Transverse colon (tissue), 4 donors: Measurements from ENCODE around the gene FUNDC1. TPM values are rescaled to one million over a fixed set of nuclear protein-coding genes. Genes with fewer than 3 reads are reported as not detected.

Experiments
- DNase-seq: peaks from one replicate; pipeline ENCODE4 v3.0.0-alpha.2; 2019
- H3K27ac ChIP-seq, 4 donors: fragments of 200-600 bp; sonication (generic); 2 replicates each; pipeline ENCODE4 v1.5.1; 2016 to 2018; ENCODE audit warnings: inconsistent platforms in 4 of 4
- H3K27me3 ChIP-seq: fragments of 200-600 bp; sonication (generic); 2 replicates; pipeline ENCODE4 v1.5.1; 2017; ENCODE audit warnings: inconsistent platforms
- H3K36me3 ChIP-seq, 4 donors: fragments of 200-600 bp; sonication (generic); 2 replicates each; pipeline ENCODE4 v1.5.1; 2017 to 2019; ENCODE audit warnings: inconsistent platforms in 4 of 4
- H3K4me1 ChIP-seq, 4 donors: fragments of 200-600 bp; sonication (generic); 2 replicates each; pipeline ENCODE4 v1.5.1; 2017 to 2020; ENCODE audit warnings: inconsistent platforms in 4 of 4
- H3K4me3 ChIP-seq, 4 donors: fragments of 200-600 bp; sonication (generic); 1 replicate in 1 of 4; 2 replicates in 3 of 4; pipeline versions ENCODE4 v1.5.1 to v1.6.1; 2017 to 2019; ENCODE audit warnings: inconsistent platforms in 4 of 4
- H3K9me3 ChIP-seq, 2 donors: fragments of 200-600 bp; sonication (generic); 2 replicates each; pipeline ENCODE4 v1.5.1; 2017 to 2019; ENCODE audit warnings: inconsistent platforms in 2 of 2
- CTCF ChIP-seq, 5 experiments: fragments of 200-600 bp in 3 of 5; fragments of 450-650 bp in 2 of 5; sonication (generic) in 3 of 5; IDR thresholded peaks; 1 replicate in 2 of 5; 2 replicates in 3 of 5; pipeline ENCODE4 v1.5.1; 2016 to 2017; ENCODE audit warnings: antibody characterized with exemption in 5 of 5, inconsistent platforms in 3 of 5, mild to moderate bottlenecking in 2 of 5, moderate library complexity in 1 of 5
- EP300 ChIP-seq: sonication (generic); formaldehyde crosslinking; IDR thresholded peaks from one replicate; pipeline ENCODE4 v1.6.1; 2017; ENCODE audit warnings: antibody characterized with exemption, low read depth
- POLR2A ChIP-seq: fragments of 450-650 bp; IDR thresholded peaks from one replicate; pipeline ENCODE4 v1.6.1; 2016; ENCODE audit warnings: antibody characterized with exemption, mild to moderate bottlenecking, moderate library complexity
- POLR2AphosphoS5 ChIP-seq, 3 donors: sonication (generic); formaldehyde crosslinking; IDR thresholded peaks; one replicate each; pipeline ENCODE4 v1.6.1; 2016; ENCODE audit warnings: antibody characterized with exemption in 3 of 3
- WGBS, 2 donors: methylation state at CpG; one replicate each; pipeline ENCODE4 v1.1.5; 2018; ENCODE audit warnings: low coverage in 1 of 2; 5-methylcytosine and 5-hydroxymethylcytosine counted together
- in situ Hi-C, 4 donors: fragments of 200-750 bp; cut with MboI; loops; one replicate each; pipeline versions ENCODE4 v1.15.0 to v1.15.1; 2017; ENCODE audit warnings: low sequenced_read_pairs in 3 of 4, low pct_ligation_motif_present in 1 of 4, low pct_unique_long_range_greater_than_20kb in 1 of 4
- intact Hi-C: fragments of 100-400 bp; cut with DNase I; formaldehyde crosslinking; loops from one replicate; pipeline ENCODE4 v1.15.1; 2023; ENCODE audit warnings: low total_unique reads
- total RNA-seq, 4 donors: library from RNA; depleted of rRNA; stranded (reverse); fragments of >200 nt; gene quantifications; one replicate each; pipeline ENCODE4 v1.1.0, GENCODE V29; 2016

FUNDC1 gene
- total RNA-seq, 4 donors from 2014 or later = 1.00 to 9.1 (median 5.3) TPM

- intact Hi-C loops (no loop called here), in situ Hi-C loops (no loop called here)
- no peaks in the 10 kb centered on the region for H3K36me3 ChIP-seq
- H3K9me3 ChIP-seq = no peaks in the 10 kb centered on the region
- TF ChIP-seq POLR2AphosphoS5 (IDR thresholded peaks at IDR 0.05) (no peak), CTCF (IDR thresholded peaks at IDR 0.05) (no peak), EP300 (no peak), POLR2A (no peak)
- H3K4me1 ChIP-seq = no peaks in the 10 kb centered on the region
- H3K4me3 ChIP-seq = no peak overlapping the region
- no peak for DNase-seq
- WGBS, 2 donors = 71 to 87% methylated on average over 3 to 4 of the region's 4 CpGs
- no peaks in the 10 kb centered on the region for H3K27me3 ChIP-seq
- no peak overlapping the region for H3K27ac ChIP-seq
Measured at GRCh38 chrX:44494357-44494756, 48.3 kb downstream of the FUNDC1 start.

- TF ChIP-seq EP300 = no peak
- TF ChIP-seq POLR2AphosphoS5 (IDR thresholded peaks at IDR 0.05) = no peak
- no peak for TF ChIP-seq POLR2A
- TF ChIP-seq CTCF (IDR thresholded peaks at IDR 0.05) = no peak
Measured at GRCh38 chrX:44489515-44489914, 53.1 kb downstream of the FUNDC1 start.

GRCh38 chrX:44484607-44485146, 58.0 kb downstream of the FUNDC1 start:
- in situ Hi-C loops (no loop called here), intact Hi-C loops (no loop called here)
- Histone ChIP-seq H3K4me1 (no peaks in the 10 kb centered on the region), H3K27me3 (no peaks in the 10 kb centered on the region), H3K27ac (no peak overlapping the region), H3K4me3 (no peak overlapping the region), H3K36me3 (no peaks in the 10 kb centered on the region), H3K9me3 (no peaks in the 10 kb centered on the region)
- no peak for TF ChIP-seq CTCF (IDR thresholded peaks at IDR 0.05)
- no peak for TF ChIP-seq POLR2AphosphoS5 (IDR thresholded peaks at IDR 0.05)
- TF ChIP-seq POLR2A = no peak
- no peak for TF ChIP-seq EP300
- DNase-seq = no peak
- 86% methylated on average over 4 of the region's 4 CpGs; no CpG with 5 or more reads in 1 of the 2 donors for WGBS, 2 donors

More at GRCh38 chrX:44489515-44489914, 53.1 kb downstream of the FUNDC1 start:
- no peak overlapping the region for H3K27ac ChIP-seq
- H3K27me3 ChIP-seq = no peaks in the 10 kb centered on the region
- H3K4me1 ChIP-seq = no peaks in the 10 kb centered on the region
- H3K4me3 ChIP-seq = no peak overlapping the region
- H3K9me3 ChIP-seq = no peaks in the 10 kb centered on the region
- WGBS, 2 donors = 73 to 83% methylated on average over 3 to 4 of the region's 4 CpGs
- in situ Hi-C loops (no loop called here), intact Hi-C loops (no loop called here)
- no peak for DNase-seq
- H3K36me3 ChIP-seq = no peaks in the 10 kb centered on the region

GRCh38 chrX:44483965-44484606, 58.6 kb downstream of the FUNDC1 start:
- H3K36me3 ChIP-seq = no peaks in the 10 kb centered on the region
- in situ Hi-C loops = no loop called here
- 82 to 100% methylated on average over 3 to 8 of the region's 8 CpGs for WGBS, 2 donors
- TF ChIP-seq POLR2AphosphoS5 (IDR thresholded peaks at IDR 0.05) (no peak), POLR2A (no peak), EP300 (no peak), CTCF (IDR thresholded peaks at IDR 0.05) (no peak)
- H3K9me3 ChIP-seq = no peaks in the 10 kb centered on the region
- no peak overlapping the region for H3K27ac ChIP-seq
- no peak overlapping the region for H3K4me3 ChIP-seq
- no peak for DNase-seq
- no peaks in the 10 kb centered on the region for H3K27me3 ChIP-seq
- intact Hi-C loops = no loop called here
- H3K4me1 ChIP-seq = no peaks in the 10 kb centered on the region
